NB4 (cell line): ENCODE data around the gene MALRD1.

Experiments used
- DNase-seq: peaks from one replicate; pipeline ENCODE4 v3.0.0; 2010; ENCODE audit warnings: low read depth
- H3K4me3 ChIP-seq: one replicate; pipeline ENCODE4 v1.5.1; 2011; ENCODE audit warnings: mild to moderate bottlenecking, low read depth, low read length, moderate library complexity
- MYC ChIP-seq: IDR thresholded peaks from 2 replicates; pipeline ENCODE4 v1.6.1; 2011; ENCODE audit warnings: low read depth, low read length
- POLR2A ChIP-seq: IDR thresholded peaks from 2 replicates; pipeline ENCODE4 v1.6.1; 2011; ENCODE audit warnings: mild to moderate bottlenecking; ENCODE audit not compliant: insufficient read length; ENCODE audit errors: extremely low read depth
- TF ChIP-seq, protein P1 (sequence below): IDR thresholded peaks from 2 replicates; pipeline ENCODE4 v1.6.1; 2011; ENCODE audit warnings: low read depth, low read length
- TF ChIP-seq, protein P2 (sequence below): IDR thresholded peaks from one replicate; pipeline ENCODE4 v1.5.1; 2012; ENCODE audit warnings: low read depth, low read length

The MALRD1 gene

DNA sequence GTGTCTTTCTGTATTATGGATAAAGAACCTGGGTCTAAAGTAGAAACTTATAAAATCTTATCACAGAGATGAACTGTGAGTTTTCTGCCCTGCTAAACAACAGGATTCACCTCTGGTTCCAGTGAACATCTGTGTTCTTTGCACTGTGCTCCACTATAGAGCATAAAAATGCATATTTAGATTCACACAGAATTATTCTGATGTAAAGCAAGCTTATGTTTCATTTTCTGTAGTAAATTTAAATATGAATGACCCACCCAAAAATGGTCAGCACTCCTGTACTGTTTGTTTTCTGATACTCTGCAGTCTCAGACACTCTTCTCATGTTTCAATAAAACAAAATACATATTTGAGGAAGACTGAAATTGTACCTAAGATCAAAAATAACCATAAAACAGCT is 563.2 kb downstream of the MALRD1 start:
- no peak for TF ChIP-seq MYC
- TF ChIP-seq, protein P1, sequence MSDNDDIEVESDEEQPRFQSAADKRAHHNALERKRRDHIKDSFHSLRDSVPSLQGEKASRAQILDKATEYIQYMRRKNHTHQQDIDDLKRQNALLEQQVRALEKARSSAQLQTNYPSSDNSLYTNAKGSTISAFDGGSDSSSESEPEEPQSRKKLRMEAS = no peak
- no peak for TF ChIP-seq POLR2A
- TF ChIP-seq, protein P2, sequence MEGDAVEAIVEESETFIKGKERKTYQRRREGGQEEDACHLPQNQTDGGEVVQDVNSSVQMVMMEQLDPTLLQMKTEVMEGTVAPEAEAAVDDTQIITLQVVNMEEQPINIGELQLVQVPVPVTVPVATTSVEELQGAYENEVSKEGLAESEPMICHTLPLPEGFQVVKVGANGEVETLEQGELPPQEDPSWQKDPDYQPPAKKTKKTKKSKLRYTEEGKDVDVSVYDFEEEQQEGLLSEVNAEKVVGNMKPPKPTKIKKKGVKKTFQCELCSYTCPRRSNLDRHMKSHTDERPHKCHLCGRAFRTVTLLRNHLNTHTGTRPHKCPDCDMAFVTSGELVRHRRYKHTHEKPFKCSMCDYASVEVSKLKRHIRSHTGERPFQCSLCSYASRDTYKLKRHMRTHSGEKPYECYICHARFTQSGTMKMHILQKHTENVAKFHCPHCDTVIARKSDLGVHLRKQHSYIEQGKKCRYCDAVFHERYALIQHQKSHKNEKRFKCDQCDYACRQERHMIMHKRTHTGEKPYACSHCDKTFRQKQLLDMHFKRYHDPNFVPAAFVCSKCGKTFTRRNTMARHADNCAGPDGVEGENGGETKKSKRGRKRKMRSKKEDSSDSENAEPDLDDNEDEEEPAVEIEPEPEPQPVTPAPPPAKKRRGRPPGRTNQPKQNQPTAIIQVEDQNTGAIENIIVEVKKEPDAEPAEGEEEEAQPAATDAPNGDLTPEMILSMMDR = no peak
- no peak overlapping the region for H3K4me3 ChIP-seq
- no peak for DNase-seq

DNA sequence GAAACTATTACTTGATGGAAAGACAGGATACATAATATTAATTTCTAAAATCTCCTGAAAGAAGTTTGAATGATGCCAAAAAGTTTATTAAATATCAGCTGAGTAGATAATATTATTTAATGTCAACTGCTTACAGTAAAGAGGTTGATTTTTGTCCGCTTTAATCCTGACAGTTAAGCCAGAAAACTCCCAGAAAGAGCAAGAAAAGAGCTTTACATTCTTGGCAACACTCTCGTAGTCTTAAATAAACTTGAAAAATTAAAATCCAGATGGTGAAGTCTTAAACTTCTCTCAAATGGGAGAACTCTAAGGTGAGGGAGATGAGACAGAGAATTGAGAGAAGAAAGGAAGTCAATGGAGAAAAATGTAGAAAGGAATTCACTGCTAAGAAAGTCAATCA is 568.4 kb downstream of the MALRD1 start:
- DNase-seq = no peak
- no peak overlapping the region for H3K4me3 ChIP-seq
- no peak for TF ChIP-seq MYC
- TF ChIP-seq, protein P1 = no peak
- TF ChIP-seq POLR2A = no peak
- TF ChIP-seq, protein P2 = no peak

DNA sequence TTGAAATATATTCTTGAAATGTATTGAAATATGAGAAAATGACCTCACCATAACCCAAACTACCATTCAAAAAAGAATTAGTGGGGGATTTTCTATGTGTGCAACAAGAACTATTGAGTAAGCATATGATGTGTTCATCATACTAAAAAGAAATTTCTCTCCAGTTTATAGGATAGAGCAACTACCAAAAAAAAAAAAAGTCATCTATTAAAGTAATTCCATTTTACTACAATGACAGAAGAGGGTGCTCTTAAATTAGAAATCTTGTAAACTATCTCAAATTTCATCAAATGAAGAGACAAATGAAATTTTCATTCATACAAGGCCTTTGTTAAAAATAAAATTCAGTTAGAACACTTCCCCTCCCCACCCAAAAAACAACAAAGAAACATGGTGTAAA is 572.2 kb downstream of the MALRD1 start:
- no peak overlapping the region for H3K4me3 ChIP-seq
- DNase-seq = no peak
- TF ChIP-seq MYC (no peak), POLR2A (no peak)
- TF ChIP-seq, protein P2 = no peak
- TF ChIP-seq, protein P1 = no peak

DNA sequence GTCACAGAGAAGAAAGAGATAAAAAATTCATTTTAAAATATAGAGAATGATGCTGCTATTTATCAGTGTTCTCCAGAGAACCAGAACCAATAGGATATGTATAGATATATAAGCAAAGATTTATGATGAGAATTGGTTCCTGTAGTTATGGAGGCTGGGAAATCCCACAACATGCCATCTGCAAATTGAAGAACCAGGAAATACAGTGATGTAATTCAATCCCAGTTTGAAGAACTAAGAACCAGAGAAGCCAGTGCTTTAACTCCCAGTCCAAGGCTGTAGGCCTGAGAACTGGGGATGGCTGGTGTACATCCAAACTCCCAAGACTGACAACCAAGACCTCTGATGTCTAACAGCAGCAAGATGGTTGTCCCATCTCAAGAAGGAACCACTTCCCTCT is 574.7 kb downstream of the MALRD1 start:
- no peak for DNase-seq
- TF ChIP-seq, protein P1 = no peak
- TF ChIP-seq POLR2A (no peak), MYC (no peak)
- TF ChIP-seq, protein P2 = no peak
- no peak overlapping the region for H3K4me3 ChIP-seq

DNA sequence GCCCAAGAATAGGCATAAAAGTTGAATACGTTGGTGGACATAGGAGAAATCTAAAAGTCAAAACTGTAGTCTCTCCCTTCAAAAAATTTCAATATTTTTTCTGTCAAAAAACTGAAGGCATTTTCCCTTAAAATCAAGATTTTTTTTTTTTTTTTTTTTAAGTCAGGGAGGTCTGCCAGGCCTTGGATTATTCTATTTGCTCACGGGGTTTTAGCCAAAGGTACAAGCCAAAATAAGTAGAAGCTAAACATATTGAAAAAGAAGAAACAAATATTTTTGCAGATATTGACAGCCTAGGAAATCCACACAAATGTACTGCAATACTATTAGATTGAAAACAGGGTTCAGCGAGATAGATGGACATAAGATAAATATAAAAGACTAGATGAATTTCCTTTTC is 577.6 kb downstream of the MALRD1 start:
- TF ChIP-seq, protein P1 = no peak
- TF ChIP-seq POLR2A (no peak), MYC (no peak)
- TF ChIP-seq, protein P2 = no peak
- no peak for DNase-seq
- no peak overlapping the region for H3K4me3 ChIP-seq

DNA sequence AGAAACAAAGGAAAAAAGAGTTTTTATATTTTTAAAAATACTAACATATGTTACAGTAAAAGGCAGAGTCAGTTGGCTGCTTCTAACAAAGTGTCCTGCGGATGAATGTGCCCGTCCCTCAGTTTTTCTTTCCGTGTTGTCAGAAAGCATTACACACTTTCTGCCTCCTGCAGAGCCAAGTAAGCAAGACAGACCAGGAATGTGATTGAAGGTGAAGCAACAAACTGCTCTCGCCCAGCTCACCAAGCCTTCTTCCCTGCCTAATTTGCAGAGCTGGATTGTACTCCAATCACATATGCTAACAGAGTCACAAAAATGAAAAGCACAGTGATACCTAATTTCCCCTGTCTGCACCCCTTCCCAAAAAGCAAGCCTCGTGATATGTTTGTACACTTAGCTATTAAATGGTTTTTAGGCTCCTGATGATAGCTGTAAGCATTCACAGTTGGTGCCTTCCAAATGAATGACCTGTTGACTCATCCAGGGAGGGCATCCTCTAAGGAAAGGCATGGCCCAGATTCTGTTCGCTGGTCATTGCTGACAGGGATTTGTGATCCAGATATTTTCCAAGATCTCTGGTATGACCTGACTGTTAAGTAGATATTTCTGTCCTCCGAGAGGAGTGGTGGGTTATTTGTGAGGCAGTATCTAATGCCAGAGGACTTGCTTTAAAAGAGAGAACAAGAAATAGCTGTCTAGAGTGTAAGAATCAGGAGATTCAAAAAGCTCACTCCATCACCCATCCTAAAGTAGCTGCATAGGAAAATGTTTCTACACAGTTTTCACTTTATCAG is 580.4 kb downstream of the MALRD1 start:
- no peak for DNase-seq

More for the DNA sequence above, 580.4 kb downstream of the MALRD1 start:
- TF ChIP-seq, protein P1 = no peak
- TF ChIP-seq POLR2A (no peak), MYC (no peak)
- TF ChIP-seq, protein P2 = no peak
- H3K4me3 ChIP-seq = no peak overlapping the region
